RPMI7951 (cell line): ENCODE measurements around the gene CBLN4. TPM values are rescaled to one million over a fixed set of nuclear protein-coding genes. Genes with fewer than 3 reads are reported as not detected.

Experiments used
- DNase-seq: peaks from one replicate; pipeline ENCODE4 v3.0.0-alpha.2; 2012; ENCODE audit warnings: low read depth
- total RNA-seq: library from RNA; depleted of rRNA; stranded (reverse); fragments of >200 nt; shearing (Covaris generic); gene quantifications from 2 replicates; pipeline ENCODE4 v1.2.3, GENCODE V29; 2014; rRNA removed

CBLN4 gene
- total RNA-seq, result not detected in 2 replicates

GRCh38 chr20:56005389-56005715 is at the start of gene CBLN4:
Gene CBLN4, minus strand, starts transcription at chr20:56005519. Its CDS starts 1,348 bp downstream, at chr20:56004171.
- no peak for DNase-seq

GRCh38 chr20:56043227-56043626 is 37.9 kb upstream of the CBLN4 start:
- no peak for DNase-seq

- peak; percentile 17 for DNase-seq
These were observed 26.9 kb upstream of the CBLN4 start for GRCh38 chr20:56032251-56032650.

DNA sequence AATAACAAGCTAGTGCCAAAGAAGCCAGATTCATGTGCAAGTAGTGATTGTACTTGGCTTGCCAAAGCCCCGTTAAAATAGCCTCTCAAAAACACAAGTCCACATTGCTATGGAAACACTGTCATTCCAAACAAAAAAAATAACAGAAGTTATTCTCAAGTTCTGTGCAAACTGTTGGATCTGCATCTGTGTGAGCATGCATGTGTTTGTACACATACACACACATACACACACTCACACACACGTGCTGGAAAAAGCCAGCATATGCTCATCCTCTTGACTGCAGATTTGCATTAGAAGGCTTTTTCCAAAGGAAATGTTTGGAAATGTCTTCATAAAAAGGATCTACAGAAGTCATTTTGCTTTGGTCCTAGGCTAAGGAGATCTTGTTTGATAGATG is 13.4 kb upstream of the CBLN4 start:
- DNase-seq, result no peak

- no peak for DNase-seq
These were observed 12.9 kb upstream of the CBLN4 start for GRCh38 chr20:56018194-56018593.

DNA sequence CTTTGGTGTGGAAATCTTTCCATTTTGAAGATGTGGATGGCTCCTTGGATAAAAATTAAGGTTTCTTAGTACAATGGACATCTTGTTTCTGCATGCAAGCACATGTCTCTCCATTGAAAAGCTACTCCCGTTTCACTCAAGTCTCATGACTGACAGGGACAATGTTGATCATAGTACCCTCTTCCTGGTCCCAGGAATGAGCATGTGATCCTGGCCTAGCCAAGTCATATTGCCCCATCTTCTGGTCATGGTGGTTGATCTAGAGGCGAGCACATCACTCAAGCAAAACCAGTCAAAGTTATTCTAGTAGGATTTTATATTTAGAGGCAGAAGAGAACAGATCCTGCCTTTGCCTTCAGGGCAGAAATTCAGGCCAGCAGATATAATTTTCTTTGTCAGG is 12.2 kb upstream of the CBLN4 start:
- no peak for DNase-seq

- DNase-seq, result no peak
These were observed 9.7 kb upstream of the CBLN4 start for GRCh38 chr20:56014998-56015397.

GRCh38 chr20:56014151-56014550 is 8.8 kb upstream of the CBLN4 start:
- DNase-seq, result no peak

DNA sequence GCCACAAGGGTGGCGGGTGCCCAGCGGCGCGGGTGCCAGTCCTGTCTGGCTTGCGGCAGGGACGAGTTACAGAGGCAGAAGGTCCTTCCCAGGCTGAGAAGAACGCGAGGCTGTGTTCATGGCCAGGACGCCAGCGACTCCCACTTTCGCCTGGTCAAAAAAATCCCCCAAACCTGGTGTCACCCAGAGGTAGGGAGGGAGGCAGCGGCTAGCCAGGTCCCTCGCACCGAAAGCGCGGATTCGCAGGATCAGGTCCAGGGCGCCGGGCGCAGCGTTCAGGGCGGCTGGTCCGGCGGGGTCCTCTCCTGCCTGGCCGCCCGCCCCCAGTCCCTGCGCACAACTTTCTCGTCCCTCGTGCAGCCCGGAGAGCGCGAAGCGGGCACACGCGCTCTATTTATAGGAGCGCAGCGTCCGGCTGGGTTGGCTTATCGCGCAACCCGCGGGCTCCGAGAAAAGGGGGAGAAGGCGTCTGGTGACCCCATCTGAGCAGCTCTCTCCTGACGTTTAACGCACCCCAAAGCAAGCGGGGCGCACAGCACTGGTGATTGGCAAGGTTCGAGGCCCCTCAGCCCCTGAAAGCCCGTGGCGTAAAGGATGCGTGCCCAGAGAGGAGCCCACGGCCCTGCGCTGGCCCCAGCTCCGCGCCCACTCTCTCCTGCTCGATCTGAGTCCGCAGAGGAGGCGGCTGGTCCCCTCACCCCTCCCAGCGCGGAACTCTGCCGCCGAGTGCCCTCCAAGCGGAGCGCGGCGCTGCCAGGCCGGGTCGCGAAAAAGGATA is 519 bp downstream of the CBLN4 start:
- no peak for DNase-seq

DNA sequence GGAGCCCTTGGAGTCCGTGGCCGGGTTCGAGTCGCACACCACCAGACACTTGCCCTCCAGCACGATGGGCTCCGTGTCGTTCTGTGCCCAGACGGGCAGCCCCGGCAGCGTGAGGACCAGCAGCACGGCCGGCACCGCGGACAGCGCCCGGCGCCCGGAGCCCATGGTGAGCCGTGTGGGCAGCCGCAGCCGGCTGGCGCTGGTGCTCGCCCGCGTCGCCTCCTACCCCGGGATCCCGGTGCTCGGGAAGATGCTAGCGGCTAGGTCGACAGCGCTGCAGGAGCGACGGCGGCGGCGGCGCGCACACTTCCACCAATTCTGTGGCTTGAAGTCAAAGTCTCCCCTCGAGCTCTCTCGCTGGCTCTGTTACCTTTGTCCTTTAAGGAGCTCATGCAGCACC is 1.3 kb downstream of the CBLN4 start:
- no peak for DNase-seq

DNA sequence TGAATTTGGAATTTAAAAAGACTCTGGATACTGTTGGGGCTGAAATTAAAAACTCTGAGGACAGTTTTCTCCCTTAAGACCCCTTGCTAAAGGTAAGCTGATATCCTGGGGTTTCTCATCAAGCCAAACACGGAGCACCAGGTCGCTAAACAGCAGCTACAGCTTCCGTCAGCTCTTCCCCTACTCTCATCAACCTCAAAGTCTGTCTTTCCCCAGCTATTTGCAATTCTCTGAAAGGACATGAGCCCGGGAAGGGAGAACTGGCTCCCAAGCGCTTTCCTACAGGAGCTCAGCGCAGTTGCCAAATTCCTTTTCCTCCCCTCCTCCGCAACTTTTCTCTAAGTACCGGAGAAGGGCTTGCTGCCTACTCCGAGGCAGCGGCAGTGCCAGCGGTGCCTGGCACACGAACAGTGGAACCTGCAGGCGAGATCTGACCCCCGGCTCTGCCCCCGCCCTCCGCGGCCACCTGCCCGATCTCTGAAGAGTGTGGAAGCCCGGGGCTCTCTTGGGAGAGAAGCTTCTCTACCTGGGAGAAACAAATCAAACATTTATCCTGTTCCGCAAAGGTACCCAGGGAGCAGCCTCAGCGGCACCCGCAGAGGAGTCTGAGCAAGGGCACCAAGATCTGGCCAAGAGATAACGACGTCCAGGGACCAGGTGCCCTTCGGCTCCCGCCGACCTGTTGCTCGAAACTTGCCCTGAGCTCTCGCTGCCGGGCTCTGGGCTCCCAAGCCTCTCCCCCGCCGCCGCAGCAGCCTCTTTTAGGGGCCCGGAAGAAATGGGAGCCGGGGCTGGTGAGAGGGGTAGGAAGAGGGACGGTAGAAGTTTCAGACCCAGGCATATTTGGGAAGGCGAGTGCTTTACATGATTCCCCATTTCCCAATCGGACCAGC is 2.2 kb downstream of the CBLN4 start:
- no peak for DNase-seq

- no peak for DNase-seq
These were observed 3.4 kb downstream of the CBLN4 start for GRCh38 chr20:56001890-56002289.

DNA sequence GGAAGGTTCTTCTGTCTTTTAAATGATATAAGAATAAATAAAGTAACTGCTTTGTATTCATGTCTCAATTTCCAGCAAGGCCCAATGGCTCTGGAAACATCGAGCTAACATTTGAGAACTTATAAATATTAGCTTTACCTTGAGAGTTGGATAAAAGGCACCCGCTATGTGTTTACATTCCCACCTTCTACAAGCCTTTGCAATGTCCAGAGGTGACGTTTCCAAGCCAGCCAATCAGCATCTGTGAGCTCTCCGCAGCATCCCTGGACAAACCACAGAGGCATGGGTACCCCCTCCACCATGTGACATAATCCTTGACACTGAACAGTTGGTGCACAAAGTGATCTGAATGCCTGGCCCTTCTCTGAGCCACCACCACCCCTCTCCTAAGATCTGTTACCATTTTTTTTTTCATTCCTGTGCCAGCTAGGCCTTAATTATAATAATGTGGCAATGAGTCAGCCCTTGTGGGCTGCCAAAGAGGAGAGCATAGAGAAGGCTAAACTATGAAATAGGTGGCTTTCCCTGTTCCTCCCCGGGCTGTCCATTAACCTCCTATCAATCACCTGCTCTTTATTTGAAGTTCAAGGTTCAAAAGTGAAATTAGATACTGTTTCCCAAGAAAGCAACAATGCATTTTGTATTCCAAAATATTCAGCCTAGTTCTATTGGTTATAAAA is 4.1 kb downstream of the CBLN4 start:
- DNase-seq, result no peak

DNA sequence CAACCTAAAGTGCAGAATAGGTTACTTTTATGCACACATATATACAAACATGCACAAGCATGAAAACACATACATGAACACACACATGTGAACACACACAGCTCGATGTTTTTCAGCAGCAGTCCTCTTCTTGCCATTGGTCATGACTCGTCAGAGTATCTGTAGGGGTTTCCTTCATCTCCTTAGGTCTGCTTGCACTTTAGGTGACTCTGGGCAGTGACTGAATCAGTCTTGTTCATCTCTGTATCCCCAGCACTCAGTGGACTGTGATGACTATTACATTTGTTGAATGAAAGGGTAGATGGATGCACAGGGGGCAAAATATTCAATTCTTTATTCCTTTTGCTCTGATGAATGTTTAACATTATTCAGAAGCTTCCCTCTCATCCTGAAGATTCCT is 26.8 kb downstream of the CBLN4 start:
- no peak for DNase-seq

- DNase-seq, result no peak
These were observed 27.4 kb downstream of the CBLN4 start for GRCh38 chr20:55977690-55978459.

- DNase-seq, result no peak
These were observed 30.7 kb downstream of the CBLN4 start for GRCh38 chr20:55974491-55975202.

DNA sequence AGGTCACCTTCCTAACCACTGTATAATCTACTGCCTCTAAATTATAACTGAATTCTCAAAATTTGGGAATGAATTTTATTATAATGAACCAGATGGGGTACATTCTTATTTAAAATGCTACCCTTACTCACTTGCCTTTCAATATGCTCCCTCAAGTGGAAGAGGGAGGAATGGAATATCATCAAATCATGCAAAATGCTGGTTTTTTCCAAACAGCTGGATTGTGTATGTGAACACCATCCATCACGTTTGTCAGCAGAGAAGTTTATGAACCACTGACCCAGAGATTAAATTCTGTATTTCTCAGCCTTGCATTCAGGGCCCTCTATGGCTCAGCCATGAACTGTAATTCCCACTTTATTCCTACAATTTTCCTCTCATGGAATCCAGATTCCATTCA is 40.5 kb downstream of the CBLN4 start:
- DNase-seq, result no peak

DNA sequence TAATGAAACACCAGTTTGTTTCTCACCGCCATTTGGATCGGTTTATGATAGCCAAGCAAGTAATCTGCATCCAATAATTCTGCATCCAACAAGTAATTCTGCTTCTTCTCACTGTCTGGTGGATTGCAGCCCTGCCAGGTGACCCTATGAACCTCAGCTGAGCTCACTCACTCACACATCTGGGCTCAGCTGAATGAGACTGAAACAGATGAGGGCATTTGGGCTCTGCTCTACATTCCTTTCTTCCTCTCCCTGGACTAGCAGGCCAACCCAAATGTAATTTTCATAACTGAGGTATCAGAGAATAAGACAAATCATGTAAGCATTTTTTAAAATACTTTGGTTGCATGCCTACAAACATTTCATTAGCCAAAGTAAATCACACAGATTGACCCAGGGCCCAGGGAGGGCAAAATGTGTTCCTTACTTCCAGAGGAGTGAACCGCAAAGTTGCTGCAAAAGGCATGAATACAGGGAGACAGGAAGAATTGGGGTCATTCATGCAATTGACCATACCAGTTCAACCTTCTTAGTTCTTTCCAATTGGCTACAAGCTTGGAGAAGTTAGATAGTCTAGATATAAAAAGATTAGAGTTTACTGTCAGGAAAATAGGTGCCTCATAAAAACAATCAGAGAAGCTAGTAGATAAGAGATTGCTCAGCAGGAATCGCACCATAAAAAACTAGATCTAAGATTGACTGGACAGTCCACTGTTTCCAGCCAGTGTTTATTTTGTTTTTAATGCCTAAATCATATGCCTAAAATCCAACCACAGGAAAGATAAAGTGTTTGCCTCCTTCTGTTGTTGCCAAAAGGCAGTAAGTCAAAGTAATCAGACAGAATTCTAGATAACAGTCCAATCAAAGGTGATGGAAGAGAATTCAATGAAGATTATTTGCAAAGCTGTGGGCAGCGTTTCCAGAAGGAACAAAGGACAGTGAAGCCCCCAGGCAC is 43.7 kb downstream of the CBLN4 start:
- no peak for DNase-seq

GRCh38 chr20:55953201-55953600 is 52.1 kb downstream of the CBLN4 start:
- no peak for DNase-seq

DNA sequence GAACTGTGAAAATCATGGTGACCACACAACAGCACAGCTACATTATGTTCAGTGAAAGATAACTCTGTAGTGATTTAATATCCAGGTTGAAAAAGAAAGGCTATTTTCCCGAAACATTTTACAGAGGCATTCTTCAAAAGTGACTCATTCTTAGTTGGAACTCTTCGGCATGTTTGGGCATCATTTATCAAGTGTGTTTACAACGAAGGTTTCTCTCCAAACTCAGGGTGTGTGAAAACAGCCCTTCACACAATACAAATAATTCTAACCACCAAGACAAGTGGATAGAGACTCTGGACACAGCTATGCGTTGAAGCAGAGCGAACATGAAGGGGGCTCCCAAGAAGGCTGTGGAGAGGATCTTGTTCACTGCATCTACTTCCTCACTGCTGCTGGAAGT is 57.6 kb downstream of the CBLN4 start:
- DNase-seq, result no peak
